IPS-18c (cell line): ENCODE results near the gene MPDU1.

Experiments
- H3K4me3 ChIP-seq: 2 replicates; pipeline ENCODE4 v1.7.0; 2013; ENCODE audit warnings: low read depth, mild to moderate bottlenecking, low read length, moderate library complexity; ENCODE audit not compliant: insufficient read depth
- H3K9me3 ChIP-seq: one replicate; pipeline ENCODE4 v1.6.1; 2013; ENCODE audit warnings: mild to moderate bottlenecking, low read length, moderate library complexity; ENCODE audit not compliant: control insufficient read depth, insufficient read depth

Gene MPDU1

GRCh38 chr17:7558544-7559319, 24.9 kb upstream of the MPDU1 start, which contains the start of gene TNFSF13:
Gene TNFSF13 (plus strand): TSS chr17:7558750. CDS start chr17:7559040, 290 bp downstream.
- Histone ChIP-seq H3K4me3 (peak within 1 kb of the TSS; percentile 28), H3K9me3 (no peaks in the 10 kb centered on the region)

- peak overlapping the region; percentile 9; the same call in 1 of the 2 replicates for H3K4me3 ChIP-seq
- H3K9me3 ChIP-seq = no peaks in the 10 kb centered on the region
Measured at GRCh38 chr17:7559320-7560171, 24.1 kb upstream of the MPDU1 start.

- H3K4me3 ChIP-seq = peak overlapping the region; percentile 91; the same call in 1 of the 2 replicates
- no peaks in the 10 kb centered on the region for H3K9me3 ChIP-seq
Measured at GRCh38 chr17:7560172-7561027, 23.3 kb upstream of the MPDU1 start.

- H3K9me3 ChIP-seq = no peaks in the 10 kb centered on the region
- H3K4me3 ChIP-seq = peak overlapping the region; percentile 91
Measured at GRCh38 chr17:7561028-7561575, 22.6 kb upstream of the MPDU1 start.

GRCh38 chr17:7561589-7562207, 22.0 kb upstream of the MPDU1 start, which contains the start of gene SENP3:
Gene SENP3 (plus strand): TSS chr17:7561919. CDS start chr17:7563077, 1,158 bp downstream.
- Histone ChIP-seq H3K4me3 (peak within 1 kb of the TSS; percentile 91), H3K9me3 (no peaks in the 10 kb centered on the region)

- Histone ChIP-seq H3K9me3 (no peaks in the 10 kb centered on the region), H3K4me3 (peak overlapping the region; percentile 91)
Measured at GRCh38 chr17:7562208-7562605, 21.4 kb upstream of the MPDU1 start.

GRCh38 chr17:7563115-7563869, 20.4 kb upstream of the MPDU1 start:
- Histone ChIP-seq H3K9me3 (no peaks in the 10 kb centered on the region), H3K4me3 (no peak overlapping the region; the same call in 1 of the 2 replicates)

- no peaks in the 10 kb centered on the region for H3K9me3 ChIP-seq
- no peak overlapping the region for H3K4me3 ChIP-seq
Measured at GRCh38 chr17:7569571-7569970, 14.1 kb upstream of the MPDU1 start.

- Histone ChIP-seq H3K4me3 (no peak overlapping the region), H3K9me3 (no peaks in the 10 kb centered on the region)
Measured at GRCh38 chr17:7570351-7570750, 13.3 kb upstream of the MPDU1 start.

- Histone ChIP-seq H3K9me3 (no peaks in the 10 kb centered on the region), H3K4me3 (peak overlapping the region; percentile 51)
Measured at GRCh38 chr17:7572338-7572587, 11.4 kb upstream of the MPDU1 start.

GRCh38 chr17:7572588-7573323, 10.9 kb upstream of the MPDU1 start:
- H3K9me3 ChIP-seq = no peaks in the 10 kb centered on the region
- peak overlapping the region; percentile 97 for H3K4me3 ChIP-seq

GRCh38 chr17:7573324-7574080, 10.2 kb upstream of the MPDU1 start:
- H3K4me3 ChIP-seq = peak overlapping the region; percentile 97
- no peaks in the 10 kb centered on the region for H3K9me3 ChIP-seq

GRCh38 chr17:7574176-7574953, 9.3 kb upstream of the MPDU1 start:
- Histone ChIP-seq H3K4me3 (peak overlapping the region; percentile 97), H3K9me3 (no peaks in the 10 kb centered on the region)

GRCh38 chr17:7575481-7575883, 8.2 kb upstream of the MPDU1 start:
- no peaks in the 10 kb centered on the region for H3K9me3 ChIP-seq

More at GRCh38 chr17:7575481-7575883, 8.2 kb upstream of the MPDU1 start:
- H3K4me3 ChIP-seq = no peak overlapping the region
